Lung (tissue), 12 donors: ENCODE results near the gene ZBTB38. TPM values are rescaled to one million over a fixed set of nuclear protein-coding genes. Genes with fewer than 3 reads are reported as not detected.

Experiments used
- ATAC-seq: fragments of 200-7000 bp; cut with Tn5 transposase; one replicate; pipeline ENCODE4 v1.9.1; 2020; ENCODE audit warnings: moderate number of reproducible peaks; ENCODE audit not compliant: insufficient read depth, low FRiP score
- DNase-seq, 3 donors: peaks; one replicate each; pipeline ENCODE4 v3.0.0-alpha.2; 2013 to 2017
- H3K27ac ChIP-seq, 2 donors: one replicate each; pipeline ENCODE4 v1.5.1; 2013; ENCODE audit warnings: mild to moderate bottlenecking in 2 of 2, moderate library complexity in 2 of 2, control low read depth in 1 of 2, inconsistent platforms in 1 of 2, low read depth in 1 of 2, low read length in 1 of 2
- H3K27me3 ChIP-seq, 3 donors: one replicate each; pipeline ENCODE4 v1.5.1; 2013; ENCODE audit warnings: low read length in 2 of 3; ENCODE audit not compliant: control insufficient read depth in 3 of 3, insufficient read depth in 3 of 3
- H3K36me3 ChIP-seq, 4 donors: one replicate each; pipeline ENCODE4 v1.5.1; 2013; ENCODE audit warnings: low read length in 4 of 4, mild to moderate bottlenecking in 1 of 4, moderate library complexity in 1 of 4; ENCODE audit not compliant: control insufficient read depth in 4 of 4, insufficient read depth in 4 of 4
- H3K4me1 ChIP-seq, 5 donors: one replicate each; pipeline ENCODE4 v1.5.1; 2013; ENCODE audit warnings: low read length in 5 of 5, mild to moderate bottlenecking in 2 of 5, moderate library complexity in 1 of 5; ENCODE audit not compliant: control insufficient read depth in 5 of 5, insufficient read depth in 5 of 5
- H3K4me3 ChIP-seq: one replicate; pipeline ENCODE4 v1.5.1; 2013; ENCODE audit warnings: mild to moderate bottlenecking, control low read depth, moderate library complexity
- H3K9ac ChIP-seq, 2 donors: one replicate each; pipeline ENCODE4 v1.5.1; 2013; ENCODE audit warnings: low read length in 2 of 2, control low read depth in 1 of 2; ENCODE audit not compliant: insufficient read depth in 1 of 2
- H3K9me3 ChIP-seq, 4 donors: one replicate each; pipeline ENCODE4 v1.5.1; 2013; ENCODE audit warnings: low read length in 3 of 4, mild to moderate bottlenecking in 1 of 4, moderate library complexity in 1 of 4; ENCODE audit not compliant: control insufficient read depth in 4 of 4, insufficient read depth in 3 of 4
- WGBS, 2 donors: extraction: QIAGEN DNeasy Blood & Tissue Kit; methylation state at CpG; one replicate each; pipeline ENCODE4 v1.1.7; 2013; 5-methylcytosine and 5-hydroxymethylcytosine counted together
- polyA plus RNA-seq, 2 donors: library from polyadenylated mRNA; stranded (reverse); fragments of 200-250 nt; gene quantifications; one replicate each; pipeline ENCODE4 v1.2.1, GENCODE V29; 2013
- total RNA-seq, 2 donors: library from RNA; depleted of rRNA in 1 of 2; stranded (reverse); fragments of >200 nt in 1 of 2; gene quantifications; one replicate each; pipeline ENCODE4 v1.2.1, GENCODE V29; 2014 to 2021
- TF ChIP-seq, protein P1 (sequence below): IDR thresholded peaks from 2 replicates; pipeline ENCODE4 v1.5.1; 2012; ENCODE audit warnings: mild to moderate bottlenecking; ENCODE audit errors: control extremely low read depth, extremely low read depth
- donor health status: control.
- donor health status: control.
- donor health status: Bipolar disorder and iron deficiency.
- donor health status: healthy.
- donor health status: DM: yes; HTN: yes; CAD: no.

The ZBTB38 gene
- total and polyA plus RNA-seq, 4 donors = 9.3 to 111 (median 53.5) TPM

DNA sequence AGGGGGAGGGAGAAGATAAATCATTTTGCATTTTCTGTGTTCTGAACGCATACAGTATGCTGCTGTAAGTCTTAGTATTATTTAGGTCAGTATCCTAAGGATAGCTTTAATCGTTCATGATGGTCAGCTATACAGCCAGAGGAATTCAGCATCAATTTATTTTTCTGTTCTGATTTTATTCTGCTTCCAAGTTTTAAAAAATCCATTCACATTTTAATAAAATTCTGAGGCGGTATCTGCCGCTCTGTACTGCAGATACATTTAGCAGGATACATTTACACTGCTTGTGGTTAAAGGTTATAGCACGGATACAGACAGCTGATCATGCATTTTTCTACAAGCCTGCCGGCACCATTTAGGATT is 17.8 kb downstream of the ZBTB38 start:
- TF ChIP-seq, protein P1, sequence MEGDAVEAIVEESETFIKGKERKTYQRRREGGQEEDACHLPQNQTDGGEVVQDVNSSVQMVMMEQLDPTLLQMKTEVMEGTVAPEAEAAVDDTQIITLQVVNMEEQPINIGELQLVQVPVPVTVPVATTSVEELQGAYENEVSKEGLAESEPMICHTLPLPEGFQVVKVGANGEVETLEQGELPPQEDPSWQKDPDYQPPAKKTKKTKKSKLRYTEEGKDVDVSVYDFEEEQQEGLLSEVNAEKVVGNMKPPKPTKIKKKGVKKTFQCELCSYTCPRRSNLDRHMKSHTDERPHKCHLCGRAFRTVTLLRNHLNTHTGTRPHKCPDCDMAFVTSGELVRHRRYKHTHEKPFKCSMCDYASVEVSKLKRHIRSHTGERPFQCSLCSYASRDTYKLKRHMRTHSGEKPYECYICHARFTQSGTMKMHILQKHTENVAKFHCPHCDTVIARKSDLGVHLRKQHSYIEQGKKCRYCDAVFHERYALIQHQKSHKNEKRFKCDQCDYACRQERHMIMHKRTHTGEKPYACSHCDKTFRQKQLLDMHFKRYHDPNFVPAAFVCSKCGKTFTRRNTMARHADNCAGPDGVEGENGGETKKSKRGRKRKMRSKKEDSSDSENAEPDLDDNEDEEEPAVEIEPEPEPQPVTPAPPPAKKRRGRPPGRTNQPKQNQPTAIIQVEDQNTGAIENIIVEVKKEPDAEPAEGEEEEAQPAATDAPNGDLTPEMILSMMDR = no peak
- ATAC-seq = no peak
- Histone ChIP-seq H3K9me3 (no peaks in the 10 kb centered on the region), H3K9ac (peak overlapping the region in 1 of 2 donors; percentile 98), H3K27me3 (no peaks in the 10 kb centered on the region), H3K27ac (no peak overlapping the region), H3K4me3 (no peak overlapping the region), H3K4me1 (peaks cover under 1 to 63% (median 15%) of the 10 kb centered on the region in 5 donors), H3K36me3 (peaks cover 0 to 19% (median 7%) of the 10 kb centered on the region in 4 donors)
- peak in 2 of 3 donors; percentile 72 to 81 for DNase-seq
- WGBS, 2 donors = 75 to 88% methylated on average over 6 of the region's 6 CpGs

DNA sequence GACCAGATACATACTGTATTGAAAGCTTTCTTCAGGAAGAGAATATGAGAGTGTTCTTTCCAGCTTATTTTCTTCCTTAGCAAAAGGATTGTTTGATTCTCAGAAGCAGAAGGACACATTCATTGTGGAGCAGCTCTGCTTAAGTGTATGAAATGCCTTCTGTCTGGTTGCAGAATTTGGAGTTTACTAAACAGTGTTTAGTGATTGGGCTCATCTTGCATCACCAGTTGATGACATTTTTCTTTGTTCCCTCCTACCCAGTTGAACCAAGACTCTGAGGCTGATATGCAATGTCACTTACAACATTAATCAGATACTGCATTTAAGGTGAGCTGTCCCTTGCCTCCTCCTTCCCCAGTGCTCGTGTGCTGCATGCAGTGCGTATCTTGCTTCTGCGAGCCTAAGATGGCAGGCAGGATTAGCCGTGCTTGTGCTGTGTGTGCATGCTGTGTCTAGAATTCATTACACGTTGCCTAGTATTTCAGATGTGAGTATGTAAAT is 18.4 kb downstream of the ZBTB38 start:
- 78 to 80% methylated on average over 5 of the region's 5 CpGs for WGBS, 2 donors

DNA sequence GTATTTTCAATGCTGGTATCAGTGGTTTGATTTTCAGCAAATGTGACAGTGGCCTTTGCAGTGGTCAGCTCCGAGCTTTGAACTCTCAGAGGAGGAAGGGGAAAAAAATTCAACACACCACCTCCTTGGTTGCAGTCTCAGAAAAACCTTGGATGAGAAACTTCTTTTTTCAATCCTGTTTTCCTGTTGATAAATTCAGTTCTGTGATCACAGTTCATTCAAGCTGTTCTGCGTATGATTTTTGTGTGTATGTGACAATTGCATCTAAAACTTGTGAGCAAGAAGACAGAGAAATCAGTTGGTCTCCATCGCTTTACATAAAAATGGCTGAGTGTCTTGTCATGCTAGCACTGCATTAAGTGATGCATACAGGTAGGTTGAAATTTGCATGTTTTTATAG is 19.2 kb downstream of the ZBTB38 start:
- Histone ChIP-seq H3K36me3 (peaks cover 0 to 22% (median 2%) of the 10 kb centered on the region in 4 donors), H3K9me3 (no peaks in the 10 kb centered on the region), H3K4me3 (no peak overlapping the region), H3K27me3 (no peaks in the 10 kb centered on the region), H3K4me1 (peaks cover 2 to 77% (median 15%) of the 10 kb centered on the region in 5 donors), H3K27ac (no peak overlapping the region), H3K9ac (peak overlapping the region in 1 of 2 donors; percentile 98)
- TF ChIP-seq, protein P1 = no peak
- 85 to 93% methylated on average over 3 of the region's 3 CpGs for WGBS, 2 donors
- DNase-seq (peak in 2 of 3 donors; percentile 51 to 65), ATAC-seq (no peak)

More for the DNA sequence above, 18.4 kb downstream of the ZBTB38 start:
- Histone ChIP-seq H3K27me3 (no peaks in the 10 kb centered on the region), H3K9ac (peak overlapping the region in 1 of 2 donors; percentile 98), H3K36me3 (peaks cover 0 to 19% (median 2%) of the 10 kb centered on the region in 4 donors), H3K4me1 (peaks cover 2 to 68% (median 15%) of the 10 kb centered on the region in 5 donors), H3K4me3 (no peak overlapping the region), H3K9me3 (no peaks in the 10 kb centered on the region), H3K27ac (peak overlapping the region in 1 of 2 donors; percentile 82)
- ATAC-seq (no peak), DNase-seq (peak; percentile 58 to 91 (median 90))
- TF ChIP-seq, protein P1 = no peak
